Thoracic aorta (tissue), 2 donors: ENCODE results near the gene RPL21. TPM values are rescaled to one million over a fixed set of nuclear protein-coding genes. Genes with fewer than 3 reads are reported as not detected.
"Not testable (repeated sequence)": the region's sequence is repeated elsewhere in the genome, so short reads cannot be mapped to it uniquely, and the experiment has no call there.

Experiments used
- ATAC-seq: fragments of 150-250 bp; one replicate; pipeline ENCODE4 v1.8.0; 2017; ENCODE audit warnings: low read depth; ENCODE audit not compliant: insufficient number of reproducible peaks, low FRiP score
- DNase-seq: peaks from one replicate; pipeline ENCODE4 v3.0.0-alpha.2; 2020; ENCODE audit warnings: low spot score
- H3K27ac ChIP-seq, 2 donors: fragments of 200-600 bp; sonication (generic); 1 replicate in 1 of 2; 2 replicates in 1 of 2; pipeline ENCODE4 v1.5.1; 2016; ENCODE audit warnings: mild to moderate bottlenecking in 2 of 2, moderate library complexity in 2 of 2
- H3K27me3 ChIP-seq: fragments of 200-600 bp; sonication (generic); replicated peaks from 2 replicates; pipeline ENCODE4 v1.6.0; 2016; ENCODE audit warnings: mild to moderate bottlenecking; ENCODE audit not compliant: insufficient read depth
- H3K36me3 ChIP-seq: fragments of 200-600 bp; sonication (generic); one replicate; pipeline ENCODE4 v1.5.1; 2016
- H3K4me1 ChIP-seq, 2 donors: fragments of 200-600 bp; sonication (generic); 1 replicate in 1 of 2; 2 replicates in 1 of 2; pipeline versions ENCODE4 v1.5.1 to v1.6.0; 2016; ENCODE audit warnings: low read depth in 2 of 2, mild to moderate bottlenecking in 1 of 2; ENCODE audit not compliant: control insufficient read depth in 1 of 2
- H3K4me3 ChIP-seq: fragments of 200-600 bp; sonication (generic); 2 replicates; pipeline ENCODE4 v1.5.1; 2016; ENCODE audit warnings: mild to moderate bottlenecking
- H3K9me3 ChIP-seq: fragments of 200-600 bp; sonication (generic); 2 replicates; pipeline ENCODE4 v1.5.1; 2016
- CTCF ChIP-seq: fragments of 200-600 bp; sonication (generic); IDR thresholded peaks from one replicate; pipeline ENCODE4 v1.5.1; 2019; ENCODE audit warnings: antibody characterized with exemption
- total RNA-seq, 2 donors: library from RNA; depleted of rRNA; stranded (reverse); fragments of >200 nt; gene quantifications; one replicate each; pipeline versions ENCODE4 v1.1.0 to v1.2.3, GENCODE V29; 2016

Gene RPL21
- total RNA-seq, 2 donors from 2014 or later = 512 to 565 TPM

- Histone ChIP-seq H3K9me3 (no peaks in the 10 kb centered on the region), H3K4me1 (no peaks in the 10 kb centered on the region), H3K4me3 (no peak overlapping the region), H3K27me3 (no peaks in the 10 kb centered on the region), H3K36me3 (no peaks in the 10 kb centered on the region), H3K27ac (no peak overlapping the region)
- DNase-seq = no peak
- ATAC-seq = no peak
- TF ChIP-seq CTCF = no peak
Observed at GRCh38 chr13:27298849-27299248, 47.5 kb downstream of the RPL21 start.

- not testable (repeated sequence) for H3K9me3 ChIP-seq, ATAC-seq, H3K4me1 ChIP-seq, H3K36me3 ChIP-seq, H3K27me3 ChIP-seq, DNase-seq, H3K4me3 ChIP-seq, H3K27ac ChIP-seq
Observed at GRCh38 chr13:27300406-27300805, 49.0 kb downstream of the RPL21 start.

DNA sequence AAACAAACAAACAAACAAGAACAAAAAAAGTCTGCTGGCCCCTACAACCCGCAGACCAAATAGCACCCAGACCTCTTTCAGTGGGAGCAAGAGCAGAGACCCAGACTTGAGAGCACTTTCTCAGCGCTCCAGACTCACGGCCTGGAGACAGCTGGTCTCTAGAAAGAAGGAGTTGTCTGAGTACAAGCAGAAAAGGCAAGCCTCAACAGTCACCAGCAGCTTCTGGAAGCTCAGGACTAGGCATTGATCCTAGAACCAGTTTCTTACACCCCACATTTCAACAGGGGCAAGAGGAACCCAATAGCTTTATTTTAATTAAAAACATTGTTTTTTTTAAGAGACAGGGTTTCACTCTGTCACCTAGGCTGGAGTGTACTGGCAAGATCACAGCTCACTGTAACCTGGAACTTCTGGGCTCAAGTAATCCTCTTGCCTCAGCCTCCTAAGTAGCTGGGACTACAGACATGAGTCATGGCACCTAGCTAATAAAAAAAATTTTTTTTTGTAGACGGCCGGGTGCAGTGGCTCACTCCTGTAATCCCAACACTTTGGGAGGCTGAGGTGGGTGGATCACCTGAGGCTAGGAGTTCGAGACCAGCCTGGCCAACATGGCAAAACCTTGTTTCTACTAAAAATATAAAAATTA is 49.7 kb downstream of the RPL21 start:
- H3K4me1 ChIP-seq = no peaks in the 10 kb centered on the region
- H3K36me3 ChIP-seq = no peaks in the 10 kb centered on the region
- H3K27ac ChIP-seq = no peak overlapping the region
- H3K27me3 ChIP-seq = no peaks in the 10 kb centered on the region
- no peak for TF ChIP-seq CTCF
- DNase-seq (no peak), ATAC-seq (no peak)
- H3K9me3 ChIP-seq = no peaks in the 10 kb centered on the region
- no peak overlapping the region for H3K4me3 ChIP-seq

GRCh38 chr13:27302643-27303262 is 51.4 kb downstream of the RPL21 start:
- no peak for TF ChIP-seq CTCF
- Histone ChIP-seq H3K9me3 (no peaks in the 10 kb centered on the region), H3K4me3 (no peak overlapping the region), H3K36me3 (no peaks in the 10 kb centered on the region), H3K27ac (no peak overlapping the region), H3K27me3 (no peaks in the 10 kb centered on the region), H3K4me1 (no peaks in the 10 kb centered on the region)
- no peak for ATAC-seq
- no peak for DNase-seq

- Histone ChIP-seq H3K27me3 (no peaks in the 10 kb centered on the region), H3K4me1 (no peaks in the 10 kb centered on the region), H3K36me3 (no peaks in the 10 kb centered on the region), H3K9me3 (no peaks in the 10 kb centered on the region), H3K4me3 (no peak overlapping the region), H3K27ac (no peak overlapping the region)
- no peak for TF ChIP-seq CTCF
- ATAC-seq (no peak), DNase-seq (no peak)
Observed at GRCh38 chr13:27304099-27304498, 52.7 kb downstream of the RPL21 start.

- no peak overlapping the region for H3K27ac ChIP-seq
- H3K27me3 ChIP-seq = no peaks in the 10 kb centered on the region
- DNase-seq (no peak), ATAC-seq (no peak)
- H3K4me1 ChIP-seq = no peaks in the 10 kb centered on the region
- H3K9me3 ChIP-seq = no peaks in the 10 kb centered on the region
- TF ChIP-seq CTCF = no peak
- H3K4me3 ChIP-seq = no peak overlapping the region
- no peaks in the 10 kb centered on the region for H3K36me3 ChIP-seq
Observed at GRCh38 chr13:27304611-27305010, 53.3 kb downstream of the RPL21 start.
